Measurements from ENCODE around the gene BMF.

BMF gene

GRCh38 chr15:40106203-40107161 lies 2.2 kb downstream of the BMF start:
- TF ChIP-seq GATA3 (IDR thresholded peaks at IDR 0.05; ENCODE audit: low read depth, low read length): no peak
- no peak for TF ChIP-seq GATA2 (IDR thresholded peaks at IDR 0.05; ENCODE audit: low read depth, low read length)

DNA sequence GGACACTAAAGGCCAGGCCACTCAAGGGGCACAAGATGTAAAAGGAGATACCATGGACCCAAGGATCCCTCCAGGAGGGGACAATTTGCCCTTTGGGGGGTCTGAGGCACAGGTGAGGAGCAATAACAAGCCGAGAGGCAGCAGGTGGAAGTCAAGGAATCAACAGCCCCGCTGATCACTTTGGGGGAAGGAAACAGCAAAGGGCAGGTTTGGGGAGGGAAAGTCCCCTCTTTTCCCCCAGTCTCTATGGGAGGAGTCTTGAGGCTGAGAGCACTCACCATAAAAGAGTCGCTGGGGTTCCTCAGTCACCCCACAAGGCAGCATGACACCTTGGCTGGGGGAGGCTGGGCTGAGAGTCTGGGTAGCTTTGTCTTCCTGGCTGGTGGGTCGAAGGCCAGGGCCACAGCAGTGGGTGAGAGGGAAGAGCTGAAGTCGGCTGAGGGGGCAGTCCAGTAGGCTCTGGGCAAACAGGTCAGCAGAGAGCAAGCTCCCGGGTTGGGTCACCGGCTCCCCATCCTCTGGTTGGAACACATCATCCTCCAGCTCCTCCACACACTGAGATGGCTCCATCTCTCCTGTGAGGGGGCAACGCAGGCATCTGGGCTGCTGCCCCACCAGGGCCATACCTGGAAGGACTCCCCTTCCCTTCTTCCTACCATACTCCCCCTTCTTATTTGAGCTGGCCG lies 3.0 kb downstream of the BMF start:
- TF ChIP-seq GATA3 (IDR thresholded peaks at IDR 0.05; ENCODE audit: low read depth, low read length) (no peak), GATA2 (IDR thresholded peaks at IDR 0.05; ENCODE audit: low read depth, low read length) (no peak)

DNA sequence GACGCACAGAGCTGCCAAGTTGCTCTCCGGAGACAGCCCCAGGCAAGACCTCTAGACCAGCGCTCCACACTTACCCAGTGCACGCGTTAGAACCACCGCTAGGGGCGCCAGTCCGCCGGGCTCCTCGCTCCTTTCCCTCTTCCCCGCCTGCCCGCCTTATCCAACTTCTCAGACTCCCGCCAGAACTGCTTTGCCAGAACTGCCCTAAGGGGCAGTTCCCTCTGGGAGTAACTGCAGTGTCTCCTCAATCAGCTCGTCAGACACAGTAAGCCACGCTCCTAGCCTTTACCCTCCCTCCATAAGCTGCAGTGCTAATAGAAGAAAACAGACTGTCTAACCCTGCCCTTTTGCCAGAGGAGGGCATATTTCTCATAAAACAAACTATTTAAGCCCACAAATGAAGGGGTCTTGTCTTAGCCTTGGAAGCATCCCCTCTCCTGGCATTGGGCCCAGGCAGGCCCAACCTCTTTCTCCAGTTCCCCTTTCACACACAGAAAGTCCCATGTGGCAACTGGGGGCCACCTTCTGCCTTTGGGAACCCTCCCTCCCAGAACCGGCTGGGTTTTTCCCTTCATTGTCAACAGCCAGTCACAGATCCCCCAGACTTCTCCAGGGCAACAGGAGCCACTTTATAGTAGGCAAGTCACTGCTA lies 3.7 kb downstream of the BMF start:
- TF ChIP-seq GATA3 (IDR thresholded peaks at IDR 0.05; ENCODE audit: low read depth, low read length) (no peak), GATA2 (IDR thresholded peaks at IDR 0.05; ENCODE audit: low read depth, low read length) (no peak)

DNA sequence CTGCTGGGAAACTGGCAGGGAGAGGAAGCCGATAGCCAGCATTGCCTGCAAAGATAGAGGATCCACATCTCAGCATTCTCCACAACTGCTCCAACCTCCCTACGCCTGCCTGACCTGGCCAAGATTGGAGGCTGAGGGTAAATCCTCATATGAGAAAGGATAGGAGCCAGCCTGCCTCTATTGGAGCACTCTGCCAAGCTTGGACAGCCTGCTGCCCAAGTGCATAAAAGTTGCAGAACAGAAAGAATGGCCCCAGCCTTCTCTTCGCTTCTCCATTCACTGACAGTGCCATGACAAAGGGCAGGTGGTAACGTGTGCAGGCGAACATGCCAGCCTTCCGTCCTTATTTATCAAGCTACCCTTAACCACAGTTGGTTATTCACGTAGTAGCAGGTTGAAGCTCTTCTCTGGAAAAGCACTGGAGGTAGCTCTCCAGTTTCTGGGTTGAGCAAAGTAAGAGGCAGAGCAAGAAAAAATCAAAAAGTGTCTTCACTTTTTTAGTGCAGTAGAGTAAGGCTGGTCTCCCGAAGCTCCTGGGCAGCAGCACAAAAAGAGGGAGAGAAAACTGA lies 4.3 kb downstream of the BMF start:
- no peak for TF ChIP-seq GATA3 (IDR thresholded peaks at IDR 0.05; ENCODE audit: low read depth, low read length)
- no peak for TF ChIP-seq GATA2 (IDR thresholded peaks at IDR 0.05; ENCODE audit: low read depth, low read length)

DNA sequence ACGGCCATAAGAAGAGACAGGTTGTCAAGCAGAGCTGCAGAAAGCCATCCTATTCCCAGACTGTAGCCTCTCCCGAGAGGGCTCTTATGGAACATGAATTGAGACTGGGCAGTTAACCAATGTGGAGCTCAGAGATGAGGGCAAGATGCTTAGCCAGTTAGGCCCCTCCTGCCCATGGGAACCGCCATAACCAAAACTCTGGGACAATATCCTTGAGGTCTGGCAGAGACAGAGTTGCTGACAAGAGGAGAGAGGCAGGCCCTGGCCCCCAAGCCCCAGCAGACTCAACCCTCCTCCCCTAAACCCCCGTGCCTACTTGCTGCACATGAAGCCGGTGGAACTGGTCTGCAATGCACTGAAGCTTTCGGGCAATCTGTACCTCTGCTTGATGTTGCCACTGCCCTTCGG lies 4.8 kb downstream of the BMF start:
- no peak for TF ChIP-seq GATA3 (IDR thresholded peaks at IDR 0.05; ENCODE audit: low read depth, low read length)
- no peak for TF ChIP-seq GATA2 (IDR thresholded peaks at IDR 0.05; ENCODE audit: low read depth, low read length)

GRCh38 chr15:40102897-40103858 lies 5.5 kb downstream of the BMF start:
- TF ChIP-seq GATA3 (IDR thresholded peaks at IDR 0.05; ENCODE audit: low read depth, low read length) (no peak), GATA2 (IDR thresholded peaks at IDR 0.05; ENCODE audit: low read depth, low read length) (peak; percentile 27; the same call in 1 of the 2 replicates)

GRCh38 chr15:40100947-40101905 lies 7.5 kb downstream of the BMF start:
- TF ChIP-seq GATA2 (IDR thresholded peaks at IDR 0.05; ENCODE audit: low read depth, low read length): no peak
- no peak for TF ChIP-seq GATA3 (IDR thresholded peaks at IDR 0.05; ENCODE audit: low read depth, low read length)

DNA sequence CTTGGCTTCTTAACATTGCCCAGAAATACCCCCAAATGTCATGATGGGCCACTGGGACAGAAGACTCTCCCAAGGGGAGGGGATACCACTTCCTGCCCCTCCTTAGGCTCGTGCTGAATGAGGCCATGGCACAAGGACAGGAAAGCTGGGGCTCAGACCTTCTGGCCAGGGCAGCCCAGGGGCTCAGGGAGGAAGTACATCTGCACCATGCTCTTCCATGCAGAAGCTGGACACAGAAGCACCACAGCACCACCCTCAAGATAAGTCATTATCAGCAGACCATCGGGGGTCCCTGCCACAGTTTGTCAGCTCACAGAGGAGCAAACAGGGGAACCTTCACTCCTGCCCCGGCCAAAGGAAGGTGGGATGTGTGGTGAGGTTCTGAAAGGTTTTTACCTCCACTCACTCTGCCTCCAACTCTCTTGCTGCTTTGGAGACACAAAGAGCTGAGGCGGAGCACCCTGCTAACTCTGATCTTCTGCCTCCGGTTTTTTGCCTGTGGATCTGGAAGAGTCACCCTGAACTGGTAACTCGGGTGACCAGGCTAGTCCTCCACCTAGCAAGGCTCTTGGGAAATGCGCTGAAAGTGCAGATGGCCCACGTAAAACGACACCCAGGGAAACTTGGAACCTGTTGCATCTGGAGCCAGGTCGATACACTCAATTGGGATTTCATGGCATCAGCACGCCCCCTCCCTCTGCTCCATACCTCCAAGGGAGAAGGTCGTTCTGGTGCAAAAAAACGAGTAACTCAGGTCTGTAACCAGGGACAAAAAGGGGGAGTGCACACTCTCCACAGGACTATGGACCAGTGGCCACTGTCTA lies 8.3 kb downstream of the BMF start:
- TF ChIP-seq GATA3 (IDR thresholded peaks at IDR 0.05; ENCODE audit: low read depth, low read length): no peak
- no peak for TF ChIP-seq GATA2 (IDR thresholded peaks at IDR 0.05; ENCODE audit: low read depth, low read length)

GRCh38 chr15:40098489-40099261 lies 10.0 kb downstream of the BMF start:
- TF ChIP-seq GATA3 (IDR thresholded peaks at IDR 0.05; ENCODE audit: low read depth, low read length) (no peak), GATA2 (IDR thresholded peaks at IDR 0.05; ENCODE audit: low read depth, low read length) (no peak)

DNA sequence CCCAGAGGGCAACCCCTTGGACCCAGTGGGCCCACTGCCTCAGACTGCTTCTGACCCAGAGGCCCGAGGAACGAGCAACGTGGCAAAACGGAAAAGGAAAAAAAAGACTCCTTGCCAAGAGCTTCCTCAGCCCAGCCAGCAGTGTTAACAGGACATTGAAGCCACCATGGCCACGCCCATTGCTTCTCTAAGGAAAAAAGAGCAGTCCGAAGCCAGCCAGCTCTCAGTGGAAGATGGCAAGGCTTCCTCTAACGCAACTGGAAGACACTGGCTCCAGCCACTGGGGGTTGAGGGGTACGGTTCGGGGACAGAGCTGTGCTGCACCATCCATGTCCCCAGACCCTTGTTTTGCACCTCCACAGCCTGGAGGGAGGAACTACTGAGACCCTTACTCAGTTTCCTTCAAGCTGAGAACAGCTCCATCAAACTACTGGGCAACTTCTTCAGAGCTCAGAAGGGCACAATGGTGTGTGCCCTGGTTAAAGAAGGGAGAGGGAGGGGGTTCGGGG lies 10.7 kb downstream of the BMF start:
- no peak for TF ChIP-seq GATA2 (IDR thresholded peaks at IDR 0.05; ENCODE audit: low read depth, low read length)
- TF ChIP-seq GATA3 (IDR thresholded peaks at IDR 0.05; ENCODE audit: low read depth, low read length): no peak
